Activated CD8-positive, alpha-beta memory T cell treated with anti-CD3 and anti-CD28 coated beads, Interleukin-2, amount 50 U/mL, for 24 hours (primary cell): Measurements from ENCODE around the gene OGFOD2.

Source experiments
- DNase-seq: peaks from one replicate; pipeline ENCODE4 v3.0.0-alpha.2; 2020; ENCODE audit errors: extremely low read depth

OGFOD2 gene

DNA sequence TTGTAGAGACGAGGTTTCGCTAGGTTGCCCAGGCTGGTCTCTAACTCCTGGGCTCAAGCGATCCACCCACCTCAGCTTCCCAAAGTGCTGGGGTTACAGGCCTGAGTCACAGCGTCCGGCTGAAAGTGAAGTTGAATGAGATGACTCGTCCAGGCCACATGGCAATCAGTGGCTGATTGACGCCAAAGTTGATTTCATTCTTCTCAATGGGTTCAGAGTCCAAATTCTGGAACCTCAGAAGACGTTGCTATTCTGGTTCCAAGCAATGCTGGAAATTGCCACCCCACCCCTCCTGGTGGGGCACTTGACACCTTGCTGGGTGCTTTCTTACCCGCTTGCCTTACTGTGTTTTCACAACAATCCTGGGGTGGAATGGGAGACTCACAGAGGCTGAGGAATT, 23.6 kb upstream of the OGFOD2 start:
- DNase-seq, result no peak

DNA sequence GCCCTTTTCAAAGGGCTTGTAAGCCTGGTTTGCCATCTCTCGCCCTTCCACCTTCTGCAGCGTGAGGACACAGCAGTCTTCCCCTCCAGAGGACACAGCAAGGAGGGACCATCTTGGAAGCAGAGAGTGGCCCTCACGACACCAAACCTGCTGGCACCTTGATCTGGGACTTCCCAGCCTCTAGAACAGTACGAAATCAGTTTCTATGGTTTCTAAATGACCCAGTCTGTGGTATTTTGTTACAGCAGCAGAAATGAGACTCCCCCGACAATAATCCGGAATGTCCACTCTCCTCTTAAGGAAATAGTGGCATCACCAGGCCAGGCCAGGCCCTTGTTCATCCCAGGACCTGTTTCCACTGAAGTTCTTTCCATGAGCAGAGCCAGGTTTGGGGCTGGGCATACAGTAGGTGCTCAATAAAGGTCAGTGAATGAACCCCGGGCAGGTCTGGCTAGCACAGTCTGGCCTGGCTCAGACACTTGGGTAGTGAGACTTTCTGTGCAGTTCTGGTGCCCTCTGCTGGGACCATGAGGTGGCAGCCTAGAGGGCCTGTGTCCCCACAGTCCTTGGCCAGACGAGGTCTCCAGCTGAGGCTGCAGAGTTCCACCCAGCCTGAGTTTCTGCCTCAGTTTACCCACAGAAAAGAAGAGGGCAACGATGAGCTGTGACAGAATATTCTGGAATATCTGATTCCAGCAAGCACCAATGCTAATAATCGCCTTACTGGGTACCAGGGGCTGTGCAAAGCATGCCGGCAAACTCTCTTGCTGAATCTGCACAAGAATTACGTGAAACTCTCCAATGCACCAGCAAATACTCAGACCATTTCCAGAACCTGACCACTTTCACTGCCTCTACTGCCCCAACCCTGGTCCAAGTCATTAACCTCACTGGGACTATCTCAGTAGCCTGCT, 22.8 kb upstream of the OGFOD2 start:
- peak; percentile 55 for DNase-seq

DNA sequence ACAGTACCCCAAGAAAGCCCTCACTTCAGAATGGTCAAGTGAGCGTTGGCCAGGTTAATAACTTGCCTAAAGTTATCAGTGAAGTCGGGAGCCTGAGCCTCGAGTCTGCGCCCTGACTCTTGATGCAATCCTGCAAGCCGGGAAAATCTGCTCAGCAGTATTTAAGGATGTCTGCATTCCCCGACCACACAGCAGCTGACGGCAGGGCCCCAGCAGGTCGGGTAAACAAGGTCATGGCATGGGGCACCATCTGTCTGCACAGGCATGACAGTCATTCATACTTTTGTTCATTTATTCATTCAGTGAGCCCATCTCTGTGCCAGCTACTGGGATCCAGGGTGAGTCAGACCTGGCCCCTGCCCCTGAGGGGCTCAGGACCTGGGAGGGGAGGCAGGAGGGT, 19.9 kb upstream of the OGFOD2 start:
- DNase-seq, result no peak

DNA sequence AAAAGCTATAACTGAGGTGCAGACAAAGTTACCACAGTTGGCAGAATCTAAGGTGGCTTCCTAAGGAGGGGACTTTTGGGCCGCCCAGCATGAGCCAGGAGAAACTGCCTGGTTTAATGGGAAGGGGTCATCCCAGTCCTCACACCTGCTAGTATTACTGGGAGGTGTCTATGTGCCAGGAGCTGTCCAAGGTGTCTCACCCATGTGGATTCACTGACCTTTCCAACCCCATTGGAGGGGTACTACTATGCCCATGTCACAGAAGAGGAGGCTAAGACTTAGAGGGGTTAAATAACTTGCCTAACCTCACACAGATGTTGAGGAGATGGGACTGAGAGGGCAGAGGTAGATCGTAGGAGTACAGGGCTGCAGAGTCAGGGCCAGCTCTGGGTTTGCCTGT, 19.0 kb upstream of the OGFOD2 start:
- no peak for DNase-seq

DNA sequence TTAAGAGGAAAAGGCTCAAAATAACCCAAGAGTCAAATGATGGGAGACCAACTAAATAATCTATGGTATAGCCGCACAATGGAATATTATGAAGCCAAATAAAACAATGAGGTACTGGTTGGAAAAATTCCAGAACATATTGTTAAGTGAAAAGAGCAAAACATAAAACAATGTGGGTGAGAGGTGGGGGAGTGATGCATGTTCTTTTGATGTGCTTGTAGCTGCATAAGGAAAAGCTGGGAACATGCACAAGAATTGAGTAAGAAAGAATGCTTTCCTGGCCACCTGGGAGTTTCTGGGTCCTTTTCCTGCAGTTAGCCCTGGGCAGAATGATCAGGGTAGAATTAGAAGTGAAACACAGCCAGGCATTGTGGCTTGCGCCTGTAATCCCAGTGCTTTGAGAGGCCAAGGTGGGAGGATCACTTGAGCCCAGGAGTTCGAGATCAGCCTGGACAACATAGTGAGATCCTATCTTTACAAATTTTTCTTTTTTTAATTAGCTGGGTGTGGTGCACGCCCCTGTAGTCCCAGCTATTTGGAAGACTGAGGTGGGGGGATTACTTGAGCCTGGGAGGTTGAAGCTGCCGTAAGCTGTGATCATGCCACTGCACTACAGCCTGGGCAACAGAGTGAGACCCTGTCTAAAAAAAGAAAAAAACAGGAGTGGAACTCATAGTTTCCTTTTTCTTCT, 16.7 kb upstream of the OGFOD2 start:
- DNase-seq, result no peak

DNA sequence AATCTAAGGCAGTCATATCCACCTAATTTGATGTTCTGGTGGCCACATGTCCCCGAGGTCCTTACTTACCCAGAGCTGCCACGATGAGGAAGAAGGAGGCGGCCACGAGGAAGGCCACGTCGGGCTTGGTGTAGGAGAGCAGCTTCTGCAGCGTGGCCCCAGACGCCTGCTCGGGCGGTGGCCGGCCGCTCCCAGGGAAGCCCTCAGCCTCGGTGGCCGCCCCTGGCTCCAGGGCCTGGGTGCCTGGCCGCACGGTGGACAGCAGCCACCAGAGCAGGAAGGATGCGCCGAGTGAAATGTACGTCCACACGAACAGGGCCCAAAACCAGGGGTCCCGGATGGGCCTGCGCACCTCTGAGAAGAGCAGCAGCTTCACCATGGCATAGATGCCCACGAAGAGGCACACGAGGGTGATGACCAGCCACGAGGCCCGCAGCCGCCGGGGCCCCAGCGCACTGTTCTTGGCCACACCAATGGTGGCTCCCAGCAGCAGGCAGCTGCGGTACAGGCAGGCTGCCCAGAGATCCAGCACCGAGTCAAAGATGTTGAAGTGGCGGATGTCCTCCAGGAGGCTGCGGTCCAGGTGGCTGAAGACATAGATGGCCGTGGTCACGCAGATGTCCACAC, 15.4 kb upstream of the OGFOD2 start:
- DNase-seq, result no peak

DNA sequence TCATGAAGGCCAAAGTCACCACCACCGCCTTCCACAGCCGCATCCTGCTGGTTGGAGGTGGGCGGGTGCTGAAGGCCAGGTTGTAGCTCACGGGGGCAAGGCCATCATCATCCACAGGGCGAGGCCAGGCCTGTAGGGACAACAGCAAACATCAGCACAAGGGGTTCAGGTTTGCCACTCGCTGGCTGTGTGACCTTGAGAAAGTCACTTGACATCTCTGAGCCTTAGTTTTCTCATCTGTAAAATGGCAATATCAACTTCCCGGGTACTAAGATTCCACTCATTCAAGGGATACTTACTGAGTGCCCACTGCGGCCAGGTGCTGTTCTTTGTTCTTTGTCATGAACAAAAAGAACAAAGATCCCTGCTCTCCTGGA, 14.9 kb upstream of the OGFOD2 start:
- no peak for DNase-seq

DNA sequence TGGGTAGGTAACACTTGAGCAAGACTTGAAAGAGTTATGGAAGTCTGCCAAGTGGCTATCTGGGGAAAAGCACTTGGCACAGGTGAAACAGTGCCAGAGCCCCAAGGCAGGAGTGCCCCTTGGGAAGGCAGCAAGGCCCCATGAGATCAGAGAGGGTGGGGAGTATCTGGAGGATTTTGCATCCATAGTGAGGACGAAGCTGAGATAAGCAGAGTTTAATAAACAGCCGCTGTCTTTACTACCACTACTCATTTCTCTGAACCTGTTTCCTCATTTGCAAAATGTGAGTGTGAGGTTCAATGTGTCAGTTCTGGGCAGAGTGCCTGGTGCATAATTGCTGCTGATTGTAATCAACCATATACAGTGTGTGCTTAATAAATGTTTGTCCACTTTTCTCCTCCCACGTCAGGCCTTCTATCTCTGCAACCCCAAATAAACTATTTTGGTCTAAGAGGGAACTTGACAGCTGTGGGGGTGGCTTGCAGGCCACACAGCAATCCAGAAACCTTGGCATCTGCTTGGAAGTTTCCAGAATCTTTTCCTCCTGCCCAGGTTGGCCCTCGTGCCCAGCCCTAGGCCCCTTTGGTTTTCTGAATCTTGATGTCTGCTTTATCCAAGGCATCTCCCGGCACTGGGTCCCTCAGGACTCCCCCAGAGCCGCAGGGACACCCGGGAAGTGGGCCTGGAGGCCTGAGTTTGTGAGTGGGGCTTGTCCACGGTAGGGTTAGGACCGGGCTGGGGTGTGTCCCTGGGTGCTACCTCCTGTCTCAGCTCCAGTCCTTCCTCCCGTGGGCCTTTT, 13.3 kb upstream of the OGFOD2 start:
- no peak for DNase-seq

DNA sequence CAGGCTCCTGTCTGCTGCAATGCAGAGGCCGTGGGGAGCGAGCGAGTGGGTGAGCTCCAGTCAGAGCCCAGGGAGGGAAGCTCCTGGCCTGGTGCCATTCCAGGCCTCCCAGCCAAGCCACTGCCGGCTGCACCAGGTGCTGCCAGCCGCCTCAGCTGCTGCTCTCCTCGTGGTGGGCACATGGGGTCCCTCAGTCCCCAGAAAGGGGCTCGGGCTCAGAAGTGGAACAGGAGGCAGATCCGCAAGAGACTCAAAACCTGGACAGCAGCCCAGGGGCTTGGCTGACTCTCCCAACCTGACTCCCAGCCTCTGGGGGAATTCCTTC, 11.1 kb upstream of the OGFOD2 start:
- no peak for DNase-seq

DNA sequence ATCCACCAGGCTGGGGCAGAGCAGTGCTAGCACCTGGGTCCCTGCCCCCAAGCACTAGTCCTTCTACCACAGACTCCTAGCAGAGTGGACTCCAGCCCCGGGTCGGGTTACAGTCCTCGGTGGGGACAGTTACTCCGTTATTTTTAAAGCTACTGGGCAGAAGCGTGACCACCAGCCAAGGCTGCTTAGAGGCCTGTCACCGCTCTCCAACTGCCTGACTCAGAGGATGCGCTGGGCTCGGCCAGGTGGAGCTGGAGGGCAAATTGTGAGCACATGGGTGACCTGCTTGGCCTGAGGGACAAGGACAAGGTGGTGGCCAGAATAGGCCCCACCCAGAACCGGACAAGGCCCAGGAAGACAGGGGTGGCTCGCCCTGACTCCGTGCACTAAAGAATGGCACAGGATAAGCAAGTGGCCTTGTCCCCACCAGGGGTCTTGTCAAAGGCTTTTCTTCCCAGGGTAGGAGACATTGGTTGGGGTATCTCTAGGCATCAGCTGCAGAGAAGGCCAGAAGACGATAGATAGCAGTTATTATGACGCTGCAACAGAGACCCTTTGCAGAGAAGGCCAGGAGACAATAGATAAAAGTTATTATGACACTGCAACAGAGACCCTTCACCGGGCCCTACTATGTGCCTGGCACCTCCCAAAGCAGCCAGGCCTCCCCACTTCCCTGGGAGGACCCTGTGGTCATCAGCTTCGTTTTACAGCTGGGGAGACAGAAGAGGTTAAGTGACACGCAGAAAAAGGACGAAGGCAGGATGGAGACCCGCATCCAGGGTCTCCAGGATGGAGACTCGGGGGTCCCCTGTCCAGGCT, 10.4 kb upstream of the OGFOD2 start:
- DNase-seq, result no peak

DNA sequence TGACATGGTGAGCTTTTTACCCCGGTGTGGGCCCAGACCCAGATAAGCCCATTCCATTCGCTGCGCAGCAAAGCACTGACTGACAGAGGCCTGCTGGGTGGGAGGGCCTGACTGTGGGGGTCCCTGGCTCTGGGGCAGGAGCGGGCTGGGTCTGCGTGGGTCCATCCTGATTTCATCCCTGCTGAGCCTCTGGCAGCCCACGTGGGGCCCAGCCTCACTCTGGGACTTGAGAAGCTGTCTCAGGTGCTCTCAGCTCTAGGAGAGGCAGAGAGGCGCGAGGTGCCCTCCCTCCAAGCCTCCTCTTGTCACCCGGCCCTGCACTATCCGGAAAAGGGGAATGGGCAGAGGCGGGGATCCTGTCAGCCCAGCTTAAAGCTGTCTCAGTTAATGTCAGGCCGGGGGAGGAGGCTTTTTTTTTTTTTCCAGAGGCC, 9.7 kb upstream of the OGFOD2 start:
- DNase-seq, result no peak

DNA sequence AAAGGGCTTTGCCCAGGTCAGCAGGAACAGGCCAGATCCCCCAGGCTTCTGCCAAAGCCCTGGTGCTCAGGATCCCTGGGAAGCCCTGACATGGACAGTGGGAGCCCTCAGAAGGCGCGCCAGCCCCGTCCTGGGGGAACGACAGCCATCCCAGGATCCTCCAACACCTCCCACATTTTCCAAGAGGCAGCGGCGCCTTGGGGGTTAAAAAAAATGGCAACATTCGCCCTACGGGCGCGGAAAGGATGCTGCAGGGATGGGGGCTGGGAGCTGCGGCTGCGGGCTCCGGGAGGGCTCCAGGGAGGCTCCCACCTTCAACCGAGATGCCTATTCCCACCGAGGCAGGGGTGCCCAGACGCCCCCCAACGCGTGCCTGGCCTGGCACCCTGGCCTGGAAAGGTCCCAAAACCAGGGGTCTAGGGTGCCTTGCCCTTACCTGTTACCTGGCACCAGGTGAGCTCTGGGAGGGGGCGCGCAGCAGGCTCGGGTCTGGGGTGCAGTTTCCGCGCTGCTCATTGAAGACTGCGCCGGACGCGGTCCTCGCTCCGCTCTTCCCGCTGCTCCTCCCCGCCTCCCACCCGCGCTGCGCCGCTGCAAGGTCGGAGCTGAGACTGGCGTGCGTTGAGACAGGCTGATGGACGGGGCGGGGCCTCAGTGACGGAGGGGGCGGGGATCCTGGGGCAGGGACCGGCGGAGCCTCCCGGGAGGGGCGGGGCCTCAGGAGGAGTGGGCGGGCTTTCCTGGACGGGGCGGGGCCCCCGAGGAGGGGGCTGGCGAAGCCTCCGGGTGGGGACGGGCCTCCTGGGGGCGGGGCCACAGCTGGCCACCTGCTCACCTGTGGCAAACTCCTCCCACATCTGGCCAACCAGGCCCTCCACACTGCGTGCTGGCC, 8.9 kb upstream of the OGFOD2 start, which contains the start of gene ABCB9:
Gene ABCB9, minus strand, starts transcription at position 613 of the 892 bp plus-strand sequence. CDS start 6,228 bp downstream, outside the sequence.
- peak; percentile 84 for DNase-seq

DNA sequence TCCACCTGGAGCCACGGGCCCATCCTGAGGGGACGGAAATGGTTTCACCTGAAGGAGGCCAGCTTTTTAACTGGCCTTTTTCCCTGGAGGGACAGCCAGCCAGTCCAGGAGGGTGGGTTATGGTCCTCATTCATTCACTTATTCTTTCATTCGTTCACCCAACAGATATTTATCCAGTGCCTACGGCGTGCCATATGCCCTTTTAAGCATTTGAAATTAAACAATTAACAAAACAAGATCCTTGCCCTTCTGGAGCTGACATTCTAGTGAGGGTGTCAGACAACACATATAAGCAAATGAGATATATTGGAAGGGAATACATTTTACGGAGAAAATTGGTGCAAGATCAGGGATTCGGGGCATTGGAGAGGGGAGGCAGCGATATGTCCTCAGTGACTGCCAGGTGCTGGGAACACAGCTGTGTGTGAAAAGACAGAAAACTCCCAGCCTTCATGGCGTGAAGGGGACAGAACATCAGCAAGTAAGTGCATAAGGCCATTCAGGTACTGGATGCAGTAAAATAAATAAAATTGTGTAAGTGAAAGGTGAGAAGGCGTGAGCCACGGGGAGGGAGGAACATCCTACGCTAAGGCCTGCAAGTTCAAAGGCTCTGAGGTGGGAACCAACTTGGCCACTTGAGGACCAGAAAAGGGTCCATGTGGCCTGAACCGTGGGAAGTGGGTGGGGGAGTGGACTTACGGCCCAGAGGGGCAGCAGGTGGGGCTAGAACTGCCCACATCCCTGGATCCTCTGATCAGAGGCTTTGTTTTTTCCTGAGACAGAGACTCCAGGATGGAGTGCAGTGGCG, 8.1 kb upstream of the OGFOD2 start:
- no peak for DNase-seq

DNA sequence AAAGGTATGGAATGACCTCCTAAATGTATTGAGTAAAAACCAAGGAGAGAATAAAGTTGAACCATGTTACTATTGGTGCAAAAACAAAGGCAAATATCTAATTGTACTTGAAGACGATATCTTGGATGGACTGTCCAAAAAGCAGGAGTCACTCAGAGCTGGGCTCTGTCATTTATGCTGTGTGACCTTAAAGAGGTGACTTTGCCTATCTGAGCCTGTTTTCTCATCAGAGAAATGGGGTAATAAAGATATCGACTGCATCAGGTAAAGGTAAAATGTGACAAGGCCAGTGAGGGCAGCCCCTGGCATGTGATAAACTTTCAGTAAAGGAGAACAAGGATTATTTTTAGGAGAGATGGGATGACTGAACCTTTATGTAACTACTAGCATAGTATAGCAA, 6.9 kb upstream of the OGFOD2 start:
- no peak for DNase-seq

DNA sequence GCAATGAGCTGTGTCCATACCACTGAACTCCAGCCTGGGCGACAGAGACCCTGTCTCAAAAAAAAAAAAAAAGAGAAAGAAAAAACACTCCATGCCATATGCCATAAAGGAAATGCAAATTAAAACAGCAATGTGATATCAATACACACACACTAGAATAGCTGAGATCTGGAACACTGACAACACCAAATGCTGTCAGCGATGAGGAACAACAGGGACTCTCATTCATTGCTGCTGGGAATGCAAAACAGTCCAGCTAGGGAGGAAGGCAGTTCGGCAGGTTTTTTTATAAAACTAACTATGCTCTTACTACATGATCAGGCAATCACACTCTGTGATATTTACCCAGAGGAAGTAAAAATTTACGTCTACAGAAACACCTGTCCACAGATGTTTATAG, 5.4 kb upstream of the OGFOD2 start:
- no peak for DNase-seq

DNA sequence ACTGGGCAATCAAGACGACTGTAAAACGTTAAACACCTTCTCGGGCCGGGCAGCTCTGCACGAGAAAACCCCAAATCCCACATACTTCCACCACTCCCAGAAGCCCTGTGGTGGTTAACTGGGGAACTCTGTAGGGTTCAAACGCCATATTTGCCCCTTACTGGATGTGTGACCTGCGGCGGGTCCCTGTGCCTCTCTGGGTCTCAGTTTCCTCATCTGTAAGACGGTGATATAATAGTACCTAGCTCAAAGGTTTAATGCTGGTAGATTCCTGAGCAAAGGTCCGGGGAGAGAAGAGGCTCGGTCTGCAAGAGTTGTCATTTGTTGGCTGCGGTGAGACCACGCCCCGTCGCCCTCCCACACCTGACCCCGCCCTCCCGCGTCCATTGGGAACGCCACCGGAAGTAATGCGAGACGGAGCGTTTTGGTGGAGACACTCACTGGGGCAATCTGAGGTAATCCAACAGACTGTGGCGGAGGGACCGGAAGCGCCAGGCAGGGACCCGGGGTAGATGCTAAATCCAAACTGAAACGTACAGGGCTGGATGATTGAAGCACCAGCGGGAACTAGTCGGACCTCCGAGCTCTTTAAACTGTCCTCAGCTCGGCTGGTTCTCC, 661 bp upstream of the OGFOD2 start:
- peak; percentile 97 for DNase-seq

DNA sequence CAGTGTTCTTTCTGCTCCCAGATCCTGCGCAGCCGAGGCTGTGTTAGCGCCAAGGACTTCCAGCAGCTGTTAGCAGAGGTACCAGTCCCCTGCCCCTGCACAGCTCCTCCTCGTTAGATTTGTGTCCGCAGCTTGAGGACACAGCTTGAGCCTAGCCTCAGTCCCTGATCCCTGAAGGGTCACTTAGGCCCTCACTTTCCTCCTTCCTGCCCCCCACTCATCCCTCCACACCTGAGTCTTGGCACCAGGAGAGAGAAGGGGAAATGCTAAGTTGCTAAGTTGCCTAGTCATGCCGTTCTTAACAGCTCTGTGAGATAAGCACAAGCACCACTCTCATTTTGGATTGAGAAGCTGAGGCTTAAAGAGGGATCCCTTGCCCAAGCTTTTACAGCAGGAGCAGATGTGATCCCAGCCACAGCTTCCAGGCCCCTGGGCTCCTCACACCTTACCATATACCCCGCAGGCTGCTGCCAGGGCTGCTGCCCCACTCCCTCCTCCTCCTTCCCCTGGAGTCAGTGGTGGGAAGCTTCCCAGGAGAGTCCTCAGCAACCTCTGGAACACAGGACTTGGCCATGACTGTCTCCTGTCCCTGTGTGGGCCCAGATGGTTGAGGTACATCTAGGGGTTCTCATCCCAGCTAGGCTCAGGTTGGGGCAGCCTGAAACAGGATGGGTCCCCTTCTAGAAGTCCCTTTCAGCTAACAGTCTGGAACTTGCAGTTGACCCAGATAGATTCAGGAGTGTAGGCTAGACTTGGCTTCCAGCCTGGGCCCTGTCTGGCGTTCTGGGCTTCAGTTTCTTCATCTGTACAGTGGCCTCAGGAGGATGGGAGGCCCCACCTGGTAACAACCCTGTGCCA, 975 bp downstream of the OGFOD2 start:
- DNase-seq, result no peak

DNA sequence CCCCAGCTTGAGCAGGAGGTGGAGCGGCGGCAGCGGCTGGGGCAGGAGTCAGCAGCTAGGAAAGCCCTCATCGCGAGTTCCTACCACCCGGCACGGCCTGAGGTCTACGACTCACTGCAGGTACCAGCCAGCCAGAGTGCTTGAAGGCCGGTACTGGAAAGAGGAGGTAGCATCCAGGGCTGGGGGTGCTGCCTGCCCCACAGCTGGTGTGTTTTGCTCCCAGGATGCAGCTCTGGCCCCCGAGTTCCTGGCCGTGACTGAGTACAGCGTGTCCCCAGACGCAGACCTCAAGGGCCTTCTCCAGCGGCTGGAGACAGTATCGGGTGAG, 1.6 kb downstream of the OGFOD2 start:
- no peak for DNase-seq
